AG04449 (cell line): ENCODE data around the gene SHROOM2.

Experiments
- CTCF ChIA-PET: fragments of 350-600 bp; formaldehyde crosslinking; extraction: SDS; loops from one replicate; lab custom pipeline; 2021; ENCODE audit warnings: antibody characterized with exemption; lab: Yijun Ruan, JAX
- POLR2A ChIA-PET: fragments of 400-600, 350-600 bp; formaldehyde crosslinking; extraction: SDS; loops from one replicate; lab custom pipeline; 2020; ENCODE audit warnings: antibody characterized with exemption, inconsistent platforms; lab: Yijun Ruan, JAX
- DNase-seq: peaks from one replicate; pipeline ENCODE4 v3.0.0-alpha.2; 2010; ENCODE audit warnings: low read depth, low spot score
- H3K4me3 ChIP-seq: 2 replicates; pipeline ENCODE4 v1.5.1; 2011; ENCODE audit warnings: low read depth, mild to moderate bottlenecking, control low read depth, low read length
- TF ChIP-seq, protein P1 (sequence below): IDR thresholded peaks from one replicate; pipeline ENCODE4 v1.5.1; 2011; ENCODE audit warnings: mild to moderate bottlenecking, moderate library complexity, low read length, control low read depth, inconsistent platforms; ENCODE audit not compliant: insufficient read depth; ENCODE audit errors: missing control alignments

SHROOM2 gene

DNA sequence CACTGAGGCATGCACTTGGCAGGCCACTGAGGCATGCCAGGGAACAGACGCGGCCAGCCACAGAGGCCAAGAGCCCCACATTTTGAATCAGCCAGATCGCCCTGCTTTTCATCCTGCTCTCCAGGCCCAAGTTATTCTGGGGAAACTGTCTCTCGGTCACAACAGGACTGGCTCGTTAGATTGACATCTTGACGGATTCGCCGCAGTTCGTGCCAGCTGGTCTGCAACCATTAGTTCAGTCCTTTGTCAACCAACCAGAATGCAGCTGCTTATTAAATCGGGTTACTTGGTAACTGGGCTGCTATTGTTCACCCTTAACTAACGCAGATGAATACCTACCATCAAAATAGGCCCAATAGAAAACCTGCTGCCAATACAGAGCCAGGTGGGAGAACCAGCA, 197.6 kb downstream of the SHROOM2 start:
- TF ChIP-seq, protein P1, sequence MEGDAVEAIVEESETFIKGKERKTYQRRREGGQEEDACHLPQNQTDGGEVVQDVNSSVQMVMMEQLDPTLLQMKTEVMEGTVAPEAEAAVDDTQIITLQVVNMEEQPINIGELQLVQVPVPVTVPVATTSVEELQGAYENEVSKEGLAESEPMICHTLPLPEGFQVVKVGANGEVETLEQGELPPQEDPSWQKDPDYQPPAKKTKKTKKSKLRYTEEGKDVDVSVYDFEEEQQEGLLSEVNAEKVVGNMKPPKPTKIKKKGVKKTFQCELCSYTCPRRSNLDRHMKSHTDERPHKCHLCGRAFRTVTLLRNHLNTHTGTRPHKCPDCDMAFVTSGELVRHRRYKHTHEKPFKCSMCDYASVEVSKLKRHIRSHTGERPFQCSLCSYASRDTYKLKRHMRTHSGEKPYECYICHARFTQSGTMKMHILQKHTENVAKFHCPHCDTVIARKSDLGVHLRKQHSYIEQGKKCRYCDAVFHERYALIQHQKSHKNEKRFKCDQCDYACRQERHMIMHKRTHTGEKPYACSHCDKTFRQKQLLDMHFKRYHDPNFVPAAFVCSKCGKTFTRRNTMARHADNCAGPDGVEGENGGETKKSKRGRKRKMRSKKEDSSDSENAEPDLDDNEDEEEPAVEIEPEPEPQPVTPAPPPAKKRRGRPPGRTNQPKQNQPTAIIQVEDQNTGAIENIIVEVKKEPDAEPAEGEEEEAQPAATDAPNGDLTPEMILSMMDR: no peak
- POLR2A ChIA-PET: no interaction called here
- CTCF ChIA-PET: interaction anchor here (1.1 to 3.5 kb wide), 2 partner anchors 15 to 136 kb away, joined by 3 to 33 read pairs; no protein-coding TSS in a partner anchor
- no peak overlapping the region for H3K4me3 ChIP-seq
- no peak for DNase-seq

GRCh38 chrX:9988762-9989161, 202.5 kb downstream of the SHROOM2 start:
- ChIA-PET CTCF (interaction anchor here (0.8 to 13.0 kb wide), 8 partner anchors 9 to 1147 kb away, joined by 4 to 281 read pairs (median 4); no protein-coding TSS in a partner anchor), POLR2A (no interaction called here)
- TF ChIP-seq, protein P1: peak; percentile 15
- no peak for DNase-seq
- no peak overlapping the region for H3K4me3 ChIP-seq

DNA sequence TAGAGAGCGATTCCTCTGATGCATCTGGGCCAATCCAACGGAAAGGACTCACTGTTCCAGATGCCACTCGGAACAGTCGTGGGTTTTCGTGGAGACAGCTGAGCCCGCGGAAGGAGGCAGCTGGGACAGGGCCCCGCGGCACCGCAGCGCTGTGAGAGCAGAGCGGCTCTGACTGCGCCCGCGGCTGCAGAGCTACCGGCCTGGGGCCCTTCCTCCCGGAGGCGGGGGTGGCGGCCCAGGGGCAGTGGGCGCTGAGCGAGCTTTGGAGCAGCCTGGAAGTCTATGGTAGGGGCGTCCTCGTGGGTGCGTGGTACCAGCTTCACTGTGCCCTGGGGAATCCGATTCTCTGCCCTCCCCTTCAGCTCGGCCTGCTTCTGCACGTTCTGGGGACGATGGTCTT, 205.8 kb downstream of the SHROOM2 start:
- no peak for DNase-seq
- TF ChIP-seq, protein P1: no peak
- POLR2A ChIA-PET: no interaction called here
- CTCF ChIA-PET: interaction anchor here (1.0 to 13.0 kb wide), 5 partner anchors 11 to 198 kb away, joined by 3 to 281 read pairs (median 4); no protein-coding TSS in a partner anchor
- no peak overlapping the region for H3K4me3 ChIP-seq

- DNase-seq: no peak
- TF ChIP-seq, protein P1: no peak
- no peak overlapping the region for H3K4me3 ChIP-seq
- ChIA-PET POLR2A (no interaction called here), CTCF (interaction anchor here (1.0 to 13.0 kb wide), 3 partner anchors 11 to 197 kb away, joined by 3 to 281 read pairs (median 6); no protein-coding TSS in a partner anchor)
Measured at GRCh38 chrX:9992724-9993123, 206.5 kb downstream of the SHROOM2 start.

- no peak overlapping the region for H3K4me3 ChIP-seq
- CTCF ChIA-PET: interaction anchor here (0.6 to 13.0 kb wide), 17 partner anchors 11 to 180 kb away, joined by 3 to 281 read pairs (median 4); no protein-coding TSS in a partner anchor
- DNase-seq: no peak
- POLR2A ChIA-PET: no interaction called here
- TF ChIP-seq, protein P1: peak; percentile 85
Measured at GRCh38 chrX:9995855-9996339, 209.7 kb downstream of the SHROOM2 start.

DNA sequence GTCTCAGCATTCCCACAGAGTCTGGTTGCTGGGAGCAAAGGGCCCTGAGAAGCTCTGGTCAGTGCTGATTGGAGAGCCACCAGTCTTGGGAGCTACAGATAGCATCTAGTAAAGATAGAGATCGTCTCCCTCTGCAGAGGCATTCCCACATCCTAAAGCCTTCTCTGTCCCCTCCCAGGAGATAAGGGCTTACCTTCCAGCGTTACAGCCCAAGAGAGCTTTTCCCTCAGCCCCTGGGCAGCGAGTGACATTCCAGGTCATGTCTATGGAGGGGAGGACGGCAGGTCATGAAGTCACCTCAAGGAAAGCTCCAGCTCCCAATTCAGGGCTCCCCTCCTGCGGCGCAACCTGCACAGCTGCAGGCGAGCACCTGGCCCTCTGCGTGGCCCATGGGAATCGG, 210.8 kb downstream of the SHROOM2 start:
- CTCF ChIA-PET: interaction anchor here (0.8 to 13.0 kb wide), 9 partner anchors 9 to 126 kb away, joined by 3 to 281 read pairs (median 3); no protein-coding TSS in a partner anchor
- no peak overlapping the region for H3K4me3 ChIP-seq
- POLR2A ChIA-PET: no interaction called here

More for the DNA sequence above, 210.8 kb downstream of the SHROOM2 start:
- TF ChIP-seq, protein P1: no peak
- no peak for DNase-seq
